HG03439 (cell line): ENCODE data around the gene FSIP1.

Experiments used
- ATAC-seq: cut with Tn5 transposase; IDR thresholded peaks from one replicate; pipeline ENCODE4 v1.9.1; 2021; ENCODE audit warnings: mild to moderate bottlenecking, moderate library complexity; ENCODE audit not compliant: unreplicated experiment

The FSIP1 gene

DNA sequence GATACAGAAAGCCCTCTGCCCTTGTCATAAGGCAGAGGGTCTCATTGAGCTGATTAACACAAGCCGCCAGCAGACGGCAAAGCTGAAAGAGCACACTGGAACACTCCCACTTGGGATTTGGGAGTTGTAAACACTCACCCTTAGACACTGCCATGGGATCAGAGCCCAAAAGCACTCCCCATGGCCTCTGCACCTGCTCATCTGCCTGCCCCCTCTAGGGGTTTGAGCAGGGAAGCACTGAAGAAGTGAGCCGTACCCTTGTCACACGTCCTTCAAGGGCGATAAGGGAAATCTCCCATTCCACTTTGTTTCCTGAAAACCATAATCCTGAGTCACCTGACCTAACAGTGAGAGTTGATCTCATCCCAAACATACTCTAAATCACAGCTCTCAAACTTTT is 14.7 kb downstream of the FSIP1 start:
- ATAC-seq = no peak

DNA sequence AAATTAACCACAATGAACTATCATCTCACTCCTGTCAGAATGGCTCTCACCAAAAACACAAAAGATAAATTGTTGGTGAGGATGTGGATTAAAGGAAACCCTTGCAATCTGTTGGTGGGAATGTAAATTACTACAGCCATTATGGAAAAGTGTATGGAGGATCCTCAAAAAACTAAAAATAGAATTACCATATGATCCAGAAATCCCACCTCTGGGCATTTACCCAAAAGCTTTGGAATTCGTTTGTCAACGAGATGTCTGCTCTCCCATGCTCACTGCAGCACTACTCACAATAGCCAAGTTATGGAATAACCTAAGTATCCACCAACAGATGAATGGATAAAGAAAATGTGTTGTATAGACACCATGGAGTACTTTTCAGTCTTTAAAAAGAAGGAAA is 21.6 kb downstream of the FSIP1 start:
- ATAC-seq = no peak

DNA sequence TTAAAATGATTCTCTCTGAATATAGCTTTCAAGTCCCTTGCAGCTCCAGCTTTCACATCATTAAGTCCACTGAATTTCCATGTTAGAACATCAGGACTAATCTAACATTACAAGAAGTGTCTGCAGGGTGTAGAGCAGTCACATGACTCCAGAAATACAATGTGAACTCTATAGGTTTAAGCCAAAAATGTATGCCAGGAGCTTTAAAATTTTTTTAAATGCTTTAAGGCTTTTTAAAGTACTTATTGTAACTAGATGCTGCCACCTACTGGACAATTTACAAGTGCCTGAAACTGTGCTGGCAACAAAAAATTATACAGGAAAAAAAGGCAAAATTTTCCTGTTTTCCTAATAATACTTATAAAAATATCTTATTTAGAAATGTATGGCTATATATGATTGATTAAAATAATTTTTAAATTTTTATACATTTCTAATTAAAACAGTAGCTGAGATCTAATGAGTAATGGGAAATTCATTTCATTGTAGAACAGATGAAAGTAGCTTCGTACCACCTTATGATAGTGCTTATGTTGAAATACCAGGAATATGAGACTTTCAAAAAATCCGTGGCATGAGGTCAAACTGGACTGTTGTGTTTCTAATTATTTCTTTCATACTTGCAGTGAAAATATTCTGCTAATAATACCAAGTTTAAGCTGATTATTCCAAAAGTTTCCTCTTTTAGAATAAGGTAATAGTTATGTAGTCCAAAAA is 25.7 kb downstream of the FSIP1 start:
- no peak for ATAC-seq

DNA sequence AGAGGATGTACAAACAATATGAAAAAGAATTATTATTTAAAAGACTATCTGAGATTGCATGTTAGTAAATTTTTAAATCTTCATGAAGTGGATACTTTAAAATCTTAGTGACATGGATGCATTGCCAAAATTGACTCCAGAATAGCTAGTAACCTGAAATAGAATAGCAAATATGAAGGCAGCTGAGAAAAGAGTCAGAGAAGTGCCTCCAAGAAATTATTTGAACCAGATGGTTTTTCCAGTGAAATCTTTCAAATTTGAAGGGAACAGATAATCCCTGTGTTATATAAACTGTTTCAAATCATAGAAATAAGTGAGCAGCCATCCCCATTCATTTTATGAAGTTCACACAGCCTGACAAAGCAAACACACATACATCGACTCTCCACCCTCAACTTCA is 29.6 kb downstream of the FSIP1 start:
- ATAC-seq = no peak

DNA sequence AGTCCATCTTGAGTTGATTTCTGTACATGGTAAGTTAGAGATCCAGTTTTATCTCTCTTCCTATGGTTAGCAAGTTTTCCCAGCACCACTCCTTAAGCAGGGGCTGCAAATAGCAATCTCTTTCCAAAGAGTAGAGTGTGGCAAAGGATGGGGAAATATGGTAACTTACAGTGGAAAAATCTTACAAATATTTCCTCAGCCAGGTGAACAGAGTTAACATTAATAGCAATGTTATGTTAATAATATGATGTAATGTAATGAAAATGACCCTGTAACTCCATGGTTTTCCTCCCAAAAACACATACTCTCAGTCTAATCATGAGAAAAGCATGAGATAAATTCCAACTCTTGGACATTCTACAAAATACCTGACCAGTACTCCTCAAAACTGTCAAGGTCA is 30.4 kb downstream of the FSIP1 start:
- ATAC-seq = no peak

DNA sequence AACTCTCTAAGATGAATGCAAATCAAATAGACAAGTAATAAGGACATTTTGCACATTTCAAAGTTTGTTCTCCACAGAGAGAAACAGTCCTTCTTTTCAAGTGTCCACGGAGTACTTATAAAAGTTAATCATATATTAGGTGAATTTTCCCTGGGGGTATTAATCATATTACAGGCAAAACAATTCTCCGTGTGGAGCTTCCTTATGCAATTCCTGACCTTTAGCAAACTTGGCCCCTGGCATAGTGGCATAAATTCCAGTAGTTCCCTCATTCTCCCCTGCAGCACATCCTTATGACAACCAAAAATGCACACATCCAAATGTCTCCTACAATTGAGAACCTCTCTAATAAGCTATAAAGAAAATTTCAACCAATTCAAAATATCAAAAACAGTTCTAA is 34.4 kb downstream of the FSIP1 start:
- no peak for ATAC-seq

DNA sequence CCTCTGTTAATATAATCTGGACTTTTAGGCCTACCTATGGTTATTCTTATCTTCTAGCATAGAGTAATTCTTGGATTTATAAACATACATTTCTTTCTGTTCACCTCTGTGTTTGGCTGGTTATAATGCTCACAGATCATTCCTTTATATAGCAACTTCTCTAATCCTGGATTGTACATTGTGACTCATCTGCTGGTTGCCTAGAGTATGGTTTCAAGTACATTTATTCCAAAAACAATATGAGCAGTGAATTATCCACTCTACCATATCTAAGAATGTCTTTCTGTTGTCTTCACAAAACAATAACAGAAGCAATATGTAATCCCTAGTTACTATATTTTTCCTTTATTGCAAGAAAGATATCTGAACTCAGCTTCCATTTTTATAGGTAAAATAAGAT is 35.3 kb downstream of the FSIP1 start:
- ATAC-seq = no peak

DNA sequence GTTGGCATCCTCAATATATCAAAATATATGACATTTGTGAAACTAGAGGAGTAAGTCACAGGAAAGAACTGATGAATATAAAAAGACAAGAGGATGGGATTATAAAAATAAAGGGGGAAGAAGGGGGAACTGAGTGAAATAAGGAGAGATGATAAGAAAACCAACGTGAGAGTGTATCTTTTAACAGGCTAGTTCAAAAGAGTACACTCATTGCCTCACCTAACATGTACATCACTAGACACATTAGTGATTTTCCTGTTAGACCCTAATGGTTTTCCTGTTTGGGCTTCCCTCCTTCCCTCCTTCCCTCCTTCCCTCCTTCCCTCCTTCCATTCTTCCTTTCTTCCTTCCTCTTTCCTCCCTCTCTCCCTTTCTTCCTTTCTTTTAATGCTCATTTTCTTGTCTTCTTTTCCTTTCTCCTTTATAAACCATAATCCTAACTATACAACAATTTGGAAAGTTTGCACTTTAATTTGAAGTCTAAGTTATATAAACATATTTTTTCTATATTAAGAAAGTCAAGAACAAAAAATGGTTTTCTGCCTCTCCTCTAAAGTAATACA is 35.8 kb downstream of the FSIP1 start:
- no peak for ATAC-seq

DNA sequence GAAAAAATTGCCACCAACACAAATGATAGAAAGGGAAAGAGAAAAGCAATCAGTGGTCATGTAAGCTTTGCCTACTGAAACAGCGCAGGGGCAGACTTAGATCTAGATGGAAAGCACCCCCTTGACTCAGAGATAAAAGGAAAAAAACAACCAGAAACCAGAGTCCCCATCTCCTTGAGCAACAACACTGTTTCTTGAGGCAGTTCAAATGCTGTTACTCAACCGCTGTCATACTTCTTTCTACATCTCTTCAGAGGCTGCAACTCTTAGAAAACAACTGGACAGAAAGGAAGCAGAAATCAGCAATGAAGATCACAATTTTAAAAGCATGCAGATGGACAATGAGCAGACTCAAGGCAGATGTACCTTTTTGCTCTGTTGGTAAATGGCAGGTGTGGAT is 36.5 kb downstream of the FSIP1 start:
- no peak for ATAC-seq

DNA sequence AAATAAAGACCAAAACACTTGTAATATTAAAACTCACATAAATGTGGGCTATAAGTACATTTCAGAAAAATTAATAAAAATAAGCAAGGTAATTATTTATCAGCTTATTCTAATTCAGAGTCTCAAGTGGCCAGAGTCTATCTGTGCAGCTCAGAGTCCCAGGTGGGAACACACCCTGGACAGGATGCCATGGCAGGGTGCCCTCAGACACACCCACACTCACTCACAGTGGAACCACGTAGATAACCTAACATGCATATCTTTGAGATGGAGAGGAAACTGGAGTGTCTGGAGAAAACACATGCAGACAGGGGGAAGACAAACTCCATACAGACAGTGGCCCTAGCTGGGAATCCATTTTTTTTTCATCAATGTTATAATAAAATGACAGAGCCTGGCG is 37.2 kb downstream of the FSIP1 start:
- ATAC-seq = no peak

DNA sequence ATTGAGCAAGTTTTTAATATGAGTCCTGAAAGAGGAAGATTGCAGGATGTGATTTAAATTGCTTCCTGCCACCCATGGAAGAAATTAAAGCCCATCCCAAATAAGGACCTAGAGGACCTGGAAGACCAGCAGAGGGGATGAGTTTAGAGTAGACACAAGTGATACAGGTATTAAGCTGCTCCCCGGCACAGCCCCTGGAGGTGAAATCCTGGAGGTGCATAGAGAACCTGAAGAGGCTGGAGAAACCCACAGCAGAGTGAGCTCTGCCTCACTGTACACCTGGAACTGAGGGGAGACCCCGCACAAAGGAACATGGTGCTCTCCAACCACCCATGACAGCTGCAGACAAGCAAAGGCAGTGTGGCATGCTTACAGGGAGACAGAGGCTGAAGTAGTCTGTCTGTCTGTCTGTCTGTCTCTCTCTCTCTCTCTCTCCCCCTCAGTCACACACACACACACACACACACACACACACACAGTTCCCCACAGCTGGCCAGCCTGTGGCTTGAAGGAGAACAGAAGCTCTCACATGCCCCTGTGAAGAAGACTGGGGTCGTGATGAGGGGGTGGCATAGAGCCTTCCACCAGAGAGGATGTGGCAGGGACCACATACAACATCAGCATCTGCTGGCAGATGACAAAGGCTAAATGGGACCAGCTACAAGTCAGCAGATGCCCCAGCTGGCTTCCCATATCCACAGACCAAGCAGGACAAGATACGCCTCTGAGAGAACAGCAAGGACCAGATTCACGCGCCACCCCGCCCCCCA is 38.1 kb downstream of the FSIP1 start:
- ATAC-seq = no peak

DNA sequence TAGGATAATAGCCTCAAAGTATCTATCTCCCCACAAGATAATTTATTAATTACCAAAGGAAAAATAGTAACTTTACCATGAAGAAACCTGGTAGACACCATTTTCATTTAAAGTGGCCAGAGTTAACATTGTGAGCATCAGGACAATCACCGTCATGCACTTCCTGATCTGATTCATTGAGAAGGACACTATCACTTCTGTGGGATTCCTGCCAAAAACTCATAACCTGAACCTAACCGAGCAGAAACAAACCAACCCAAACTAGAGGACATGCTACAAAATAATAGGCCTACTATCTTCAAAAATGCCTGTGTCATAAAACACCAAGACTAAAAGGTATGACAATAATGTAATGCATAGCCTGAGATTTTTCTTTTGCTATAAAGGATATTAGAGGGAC is 39.0 kb downstream of the FSIP1 start:
- no peak for ATAC-seq

DNA sequence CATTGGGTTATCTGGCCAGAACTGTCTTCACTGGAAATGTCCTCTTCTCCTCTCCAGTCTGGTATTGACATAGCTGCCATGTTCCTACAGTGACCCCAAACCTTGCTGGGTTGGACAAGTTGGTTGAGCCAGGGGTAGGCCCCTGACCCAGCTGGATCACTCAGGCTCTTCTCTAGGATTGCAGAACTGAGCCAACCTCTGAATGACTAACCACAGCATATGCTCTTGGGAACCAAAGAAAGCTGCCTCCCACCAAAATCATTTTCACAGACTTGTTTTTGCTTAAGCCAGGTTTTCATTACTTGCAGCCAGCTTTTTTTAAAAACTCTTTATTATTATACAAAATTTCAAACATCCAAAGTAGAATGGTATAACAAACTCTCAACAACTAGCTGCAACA is 41.4 kb downstream of the FSIP1 start:
- ATAC-seq = no peak

DNA sequence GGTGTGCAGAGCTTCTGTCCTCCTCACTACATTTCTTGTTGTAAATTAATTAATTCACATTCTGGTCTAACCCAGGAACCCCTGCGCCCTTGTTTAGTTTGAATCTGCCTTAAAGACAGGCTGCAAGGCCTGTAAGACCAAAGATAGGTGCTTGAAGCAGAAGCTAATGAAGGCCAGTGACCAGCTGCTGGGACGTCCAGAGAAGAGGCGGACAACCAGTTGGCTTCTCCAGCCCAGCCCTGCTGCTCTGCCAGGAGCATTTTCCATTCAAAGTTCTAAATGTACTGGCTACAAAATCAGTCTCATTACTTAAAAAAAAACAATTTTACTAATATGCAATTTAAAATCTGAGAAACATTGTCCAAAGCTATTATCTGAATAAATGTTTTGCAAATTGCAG is 43.6 kb downstream of the FSIP1 start:
- no peak for ATAC-seq

DNA sequence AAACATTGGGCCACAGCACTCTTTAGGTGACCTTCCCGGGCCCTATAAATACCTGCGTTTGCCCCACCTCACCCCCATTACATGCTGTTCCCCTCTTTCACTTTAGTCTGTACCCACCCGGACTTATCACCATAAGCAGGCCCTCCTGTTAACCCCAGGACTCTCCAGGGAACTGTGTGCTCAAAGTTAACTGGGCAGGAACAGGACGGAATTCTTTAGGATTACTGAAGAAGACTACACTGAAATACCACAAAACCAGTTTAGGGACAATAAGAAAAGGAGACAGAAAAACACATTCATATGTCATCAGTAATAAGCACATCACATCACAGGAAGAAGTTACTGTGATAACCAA is 45.5 kb downstream of the FSIP1 start:
- no peak for ATAC-seq

DNA sequence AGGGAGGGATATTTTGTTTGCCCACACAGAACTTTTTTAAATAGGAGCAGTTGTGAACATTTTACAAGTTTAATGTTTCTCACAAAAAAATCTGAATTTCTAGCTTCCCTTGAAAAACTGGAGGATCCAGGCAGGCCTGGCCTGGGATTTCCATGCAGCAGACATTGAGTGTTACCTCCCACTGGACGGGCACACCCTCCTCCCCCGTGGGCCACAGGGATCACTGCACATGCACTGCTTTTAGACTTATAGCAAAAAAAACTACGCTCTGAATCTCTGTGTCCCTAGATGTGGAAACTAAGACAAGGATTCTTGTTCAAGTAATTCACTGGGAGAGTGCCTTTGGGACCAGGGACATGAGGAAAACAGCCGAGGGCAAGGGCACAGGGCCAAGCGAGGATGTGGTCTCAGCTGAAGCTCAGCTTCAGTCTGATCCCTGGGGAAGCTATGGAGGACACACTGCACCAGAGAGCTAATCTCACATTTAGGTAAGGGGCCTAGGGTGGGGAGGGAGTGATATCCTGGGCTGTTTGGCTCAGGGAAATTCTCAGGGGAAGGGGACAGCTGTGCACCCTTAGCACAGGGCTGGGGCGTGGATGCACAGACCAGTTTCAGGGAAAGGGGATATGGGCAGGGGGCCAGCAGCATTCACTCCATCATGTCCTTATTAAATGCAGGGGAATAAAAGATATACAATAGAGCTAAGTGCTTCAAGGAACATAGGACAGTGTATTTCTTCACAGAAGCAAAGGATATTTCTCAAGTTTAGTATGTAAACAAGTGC is 46.0 kb downstream of the FSIP1 start:
- ATAC-seq = no peak

DNA sequence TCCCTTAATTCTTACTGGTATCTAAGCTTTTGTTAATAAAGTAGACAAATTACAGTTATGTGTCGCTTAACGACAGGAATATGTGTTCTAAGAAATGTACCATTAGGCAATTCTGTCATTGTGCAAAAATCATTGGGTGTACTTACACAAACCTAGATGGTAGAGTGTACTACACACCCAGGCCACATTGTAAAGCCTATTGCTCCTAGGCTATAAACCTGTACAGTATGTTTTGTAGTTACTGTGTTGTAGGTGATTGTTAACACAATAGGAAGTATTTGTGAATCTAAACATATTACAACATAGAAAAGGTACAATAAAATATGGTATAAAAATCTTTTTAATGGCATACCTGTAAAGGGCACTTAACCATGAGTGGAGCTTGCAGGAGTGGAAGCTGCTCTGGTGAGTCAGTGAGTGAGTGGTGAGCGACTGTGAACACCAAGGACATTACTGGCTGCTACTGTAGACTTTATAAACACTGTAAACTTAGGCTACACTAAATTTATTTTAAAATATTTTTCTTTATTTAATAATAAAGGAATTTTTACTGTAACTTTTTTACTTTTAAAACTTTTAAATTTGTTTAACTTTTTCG is 47.4 kb downstream of the FSIP1 start:
- ATAC-seq = no peak

DNA sequence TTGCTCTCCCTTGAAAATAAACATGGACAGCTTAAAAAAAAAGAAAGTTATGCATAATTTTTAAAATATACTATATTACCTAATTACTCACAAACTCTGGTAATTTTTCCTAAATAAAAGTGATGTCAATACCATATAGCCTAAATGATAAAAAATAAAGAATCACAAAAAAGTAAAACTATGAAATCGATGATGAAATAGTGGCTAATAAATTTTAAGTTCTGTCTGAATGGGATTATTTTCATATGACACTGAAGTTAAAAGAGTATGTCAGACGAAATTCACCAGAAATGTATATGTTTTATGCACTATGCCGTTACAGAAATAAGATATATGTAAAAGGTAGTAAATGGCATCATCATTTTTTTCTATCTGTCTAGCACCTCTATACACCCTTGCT is 51.4 kb downstream of the FSIP1 start:
- no peak for ATAC-seq

DNA sequence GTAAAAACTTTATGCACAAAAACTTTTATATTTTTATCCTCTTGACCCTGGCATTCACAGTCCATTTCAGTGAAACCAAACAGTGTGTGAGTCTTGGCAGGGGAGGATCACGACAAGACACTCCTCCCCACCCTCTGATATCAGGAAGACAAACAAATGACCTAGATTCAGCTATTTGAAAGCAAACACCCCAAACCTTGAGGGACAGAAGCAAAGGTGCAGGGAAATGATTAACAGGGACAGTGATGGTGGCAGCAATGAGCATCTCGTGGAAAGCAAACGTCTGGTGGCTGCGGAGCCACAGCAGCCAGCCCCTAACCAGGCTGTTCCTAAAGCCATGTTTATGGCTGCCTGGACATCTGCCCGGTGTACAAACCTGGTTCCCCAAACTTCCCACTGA is 52.1 kb downstream of the FSIP1 start:
- ATAC-seq = no peak

DNA sequence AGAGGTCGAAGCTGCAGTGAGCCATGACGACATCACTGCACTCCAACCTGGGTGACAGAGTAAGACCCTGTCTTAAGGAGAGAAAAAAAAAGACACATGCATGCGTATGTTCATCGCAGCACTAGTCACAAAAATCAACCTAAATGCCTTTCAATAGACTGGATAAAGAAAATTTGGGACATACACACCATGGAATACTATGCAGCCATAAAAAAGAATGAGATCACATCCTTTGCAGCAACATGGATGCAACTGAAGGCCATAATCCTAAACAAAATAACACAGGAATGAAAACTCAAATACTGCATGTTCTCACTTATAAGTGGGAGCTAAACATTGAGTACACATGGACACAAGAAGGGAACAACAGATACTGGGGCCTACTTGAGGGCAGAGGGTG is 53.1 kb downstream of the FSIP1 start:
- no peak for ATAC-seq

DNA sequence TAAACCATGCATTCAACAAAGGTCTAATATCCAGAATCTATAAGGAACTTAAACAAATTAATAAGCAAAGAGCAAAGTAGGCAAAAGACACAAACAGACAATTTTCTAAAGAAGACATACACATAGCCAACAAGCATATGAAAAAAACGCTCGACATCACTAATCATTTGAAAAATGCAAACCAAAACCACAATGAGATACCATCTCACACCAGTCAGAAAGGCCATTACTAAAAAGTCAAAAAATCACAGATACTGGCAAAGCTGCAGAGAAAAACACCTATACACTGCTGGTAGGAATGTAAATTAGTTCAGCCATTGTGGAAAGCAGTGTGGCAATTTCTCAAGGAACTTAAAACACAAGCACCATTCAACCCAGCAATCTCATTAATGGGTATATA is 53.8 kb downstream of the FSIP1 start:
- ATAC-seq = no peak
